ENCODE data around the gene LCP1.

LCP1 gene

GRCh38 chr13:46101002-46101401 is 81.0 kb downstream of the LCP1 start:
- DNase-seq (ENCODE audit: low read depth), result no peak

- no peak for DNase-seq (ENCODE audit: low read depth)
Observed at GRCh38 chr13:46100191-46100815, 81.7 kb downstream of the LCP1 start.

GRCh38 chr13:46097663-46098062 is 84.3 kb downstream of the LCP1 start:
- no peak for DNase-seq (ENCODE audit: low read depth)

- DNase-seq (ENCODE audit: low read depth), result no peak
Observed at GRCh38 chr13:46097015-46097414, 85.0 kb downstream of the LCP1 start.

GRCh38 chr13:46094478-46094877 is 87.5 kb downstream of the LCP1 start:
- no peak for DNase-seq (ENCODE audit: low read depth)

- no peak for DNase-seq (ENCODE audit: low read depth)
Observed at GRCh38 chr13:46088821-46089562, 93.0 kb downstream of the LCP1 start.

GRCh38 chr13:46087481-46087880 is 94.5 kb downstream of the LCP1 start:
- DNase-seq (ENCODE audit: low read depth), result no peak

GRCh38 chr13:46086985-46087384 is 95.0 kb downstream of the LCP1 start:
- DNase-seq (ENCODE audit: low read depth), result no peak

- no peak for DNase-seq (ENCODE audit: low read depth)
Observed at GRCh38 chr13:46086421-46086922, 95.5 kb downstream of the LCP1 start.

GRCh38 chr13:46085737-46086136 is 96.2 kb downstream of the LCP1 start:
- no peak for DNase-seq (ENCODE audit: low read depth)

- DNase-seq (ENCODE audit: low read depth), result no peak
Observed at GRCh38 chr13:46082324-46082723, 99.7 kb downstream of the LCP1 start.

- DNase-seq (ENCODE audit: low read depth), result no peak
Observed at GRCh38 chr13:46079770-46080169, 102.2 kb downstream of the LCP1 start.

GRCh38 chr13:46077265-46077664 is 104.7 kb downstream of the LCP1 start:
- DNase-seq (ENCODE audit: low read depth), result no peak

- DNase-seq (ENCODE audit: low read depth), result no peak
Observed at GRCh38 chr13:46076827-46077226, 105.2 kb downstream of the LCP1 start.
